IMR-90 (cell line): Measurements from ENCODE around the gene LONP2. TPM values are rescaled to one million over a fixed set of nuclear protein-coding genes. Genes with fewer than 3 reads are reported as not detected.

ENCODE experiments used
- ATAC-seq: fragments of 200-7000 bp; cut with Tn5 transposase; 2 replicates; pipeline ENCODE4 v1.9.1; 2020; ENCODE audit warnings: low read depth, mild to moderate bottlenecking, moderate library complexity
- BruUV-seq: library from RNA; stranded (reverse); fragments of 400-500 nt; replicated peaks from 2 replicates; lab custom pipeline; 2021; lab: Mats Ljungman, UMichigan
- CTCF ChIA-PET: fragments of 300-600 bp; formaldehyde crosslinking; extraction: SDS; loops from one replicate; lab custom pipeline; 2021; ENCODE audit warnings: antibody characterized with exemption; lab: Yijun Ruan, JAX
- POLR2A ChIA-PET: fragments of 300-600 bp; sonication (Branson Sonifier 250); formaldehyde crosslinking; loops from one replicate; lab custom pipeline; 2022; ENCODE audit warnings: antibody characterized with exemption; ENCODE audit not compliant: unreplicated experiment; lab: Charles Lee
- DNase-seq: peaks from one replicate; pipeline ENCODE4 v3.0.0; 2013
- H2AFZ ChIP-seq: replicated peaks from 2 replicates; pipeline ENCODE3; 2013; ENCODE audit warnings: low read length, mild to moderate bottlenecking; ENCODE audit not compliant: poor library complexity
- H2AK5ac ChIP-seq: 2 replicates; pipeline ENCODE4 v1.6.1; 2013; ENCODE audit warnings: low read depth, low read length, inconsistent platforms
- H2AK9ac ChIP-seq: replicated peaks from 2 replicates; pipeline ENCODE3; 2013; ENCODE audit warnings: mild to moderate bottlenecking, low read depth, low read length, moderate library complexity; ENCODE audit not compliant: poor library complexity
- H2BK120ac ChIP-seq: 2 replicates; pipeline ENCODE4 v1.6.1; 2013; ENCODE audit warnings: low read depth, low read length, inconsistent platforms
- H2BK15ac ChIP-seq: 3 replicates; pipeline ENCODE4 v1.6.1; 2013; ENCODE audit warnings: low read depth, low read length, inconsistent platforms
- H2BK20ac ChIP-seq: 2 replicates; pipeline ENCODE4 v1.6.1; 2013; ENCODE audit warnings: low read depth, mild to moderate bottlenecking, inconsistent platforms, low read length, moderate library complexity
- H2BK5ac ChIP-seq: 2 replicates; pipeline ENCODE4 v1.6.1; 2013; ENCODE audit warnings: mild to moderate bottlenecking, low read depth, low read length, inconsistent platforms; ENCODE audit not compliant: poor library complexity, severe bottlenecking
- H3K14ac ChIP-seq: replicated peaks from 2 replicates; pipeline ENCODE4 v1.6.1; 2013; ENCODE audit warnings: low read depth, low read length, inconsistent platforms
- H3K18ac ChIP-seq: 2 replicates; pipeline ENCODE4 v1.6.1; 2013; ENCODE audit warnings: low read depth, low read length, control low read depth
- H3K23ac ChIP-seq: 2 replicates; pipeline ENCODE4 v1.6.1; 2013; ENCODE audit warnings: low read depth, low read length, inconsistent platforms
- H3K27ac ChIP-seq: 2 replicates; pipeline ENCODE4 v1.5.1; 2013; ENCODE audit warnings: mild to moderate bottlenecking, control low read depth, low read length; ENCODE audit not compliant: insufficient read depth
- H3K27me3 ChIP-seq: 2 replicates; pipeline ENCODE4 v1.6.1; 2013; ENCODE audit warnings: low read length; ENCODE audit not compliant: control insufficient read depth, insufficient read depth
- H3K36me3 ChIP-seq: 2 replicates; pipeline ENCODE4 v1.6.1; 2013; ENCODE audit warnings: low read length, mixed read lengths; ENCODE audit not compliant: control insufficient read depth, insufficient read depth
- H3K4ac ChIP-seq: 2 replicates; pipeline ENCODE4 v1.6.1; 2013; ENCODE audit warnings: low read depth, low read length, inconsistent platforms
- H3K4me1 ChIP-seq: 2 replicates; pipeline ENCODE4 v1.6.1; 2013; ENCODE audit warnings: low read length, mixed read lengths; ENCODE audit not compliant: control insufficient read depth, insufficient read depth
- H3K4me2 ChIP-seq: 2 replicates; pipeline ENCODE4 v1.6.1; 2013; ENCODE audit warnings: low read depth, mild to moderate bottlenecking, control low read depth, low read length, moderate library complexity
- H3K4me3 ChIP-seq: 2 replicates; pipeline ENCODE4 v1.5.1; 2013; ENCODE audit warnings: low read depth, mild to moderate bottlenecking, control low read depth, low read length, moderate library complexity; ENCODE audit not compliant: insufficient read depth
- H3K56ac ChIP-seq: 2 replicates; pipeline ENCODE4 v1.6.1; 2013; ENCODE audit warnings: low read length, inconsistent platforms; ENCODE audit not compliant: insufficient read depth; ENCODE audit errors: extremely low read depth
- H3K79me1 ChIP-seq, 2 experiments: 2 replicates each; pipeline ENCODE4 v1.6.1; 2013; ENCODE audit warnings: low read length in 2 of 2, inconsistent platforms in 1 of 2, low read depth in 1 of 2
- H3K9ac ChIP-seq: 2 replicates; pipeline ENCODE4 v1.6.1; 2013; ENCODE audit warnings: low read depth, low read length, control low read depth
- H3K9me1 ChIP-seq: 2 replicates; pipeline ENCODE4 v1.6.1; 2013; ENCODE audit warnings: low read length, inconsistent platforms; ENCODE audit not compliant: insufficient read depth
- H3K9me3 ChIP-seq: 2 replicates; pipeline ENCODE4 v1.6.1; 2013; ENCODE audit warnings: low read length; ENCODE audit not compliant: control insufficient read depth, insufficient read depth
- H4K20me1 ChIP-seq: 2 replicates; pipeline ENCODE4 v1.6.1; 2013; ENCODE audit warnings: low read length, inconsistent platforms; ENCODE audit not compliant: insufficient read depth
- H4K5ac ChIP-seq: 2 replicates; pipeline ENCODE4 v1.6.1; 2013; ENCODE audit warnings: mild to moderate bottlenecking, low read depth, low read length, control low read depth
- H4K8ac ChIP-seq, 2 experiments: 2 replicates each; pipeline ENCODE4 v1.6.1; 2013; ENCODE audit warnings: low read depth in 2 of 2, low read length in 2 of 2, control low read depth in 1 of 2, inconsistent platforms in 1 of 2
- H4K91ac ChIP-seq: 2 replicates; pipeline ENCODE4 v1.6.1; 2013; ENCODE audit warnings: low read depth, low read length, inconsistent platforms; ENCODE audit not compliant: insufficient read depth
- BHLHE40 ChIP-seq: fragments of 150-350 bp; IDR thresholded peaks from 2 replicates; pipeline ENCODE4 v1.6.1; 2016; ENCODE audit warnings: mild to moderate bottlenecking, low read depth, low read length
- CHD1 ChIP-seq: IDR thresholded peaks from 2 replicates; pipeline ENCODE4 v1.6.1; 2012; ENCODE audit warnings: low read depth, low read length, improper control_type of control experiment
- MAFK ChIP-seq: IDR thresholded peaks from 2 replicates; pipeline ENCODE4 v1.6.1; 2012; ENCODE audit warnings: low read depth, low read length, improper control_type of control experiment
- MAZ ChIP-seq: IDR thresholded peaks from 2 replicates; pipeline ENCODE4 v1.6.1; 2012; ENCODE audit warnings: low read depth, mild to moderate bottlenecking, low read length, improper control_type of control experiment, moderate library complexity, borderline replicate concordance
- USF2 ChIP-seq: fragments of 150-350 bp; IDR thresholded peaks from 2 replicates; pipeline ENCODE4 v1.6.1; 2017; ENCODE audit warnings: mild to moderate bottlenecking, antibody characterized with exemption, low read length, low read depth
- WGBS, 2 experiments: methylation state at CpG; one replicate each; pipeline versions ENCODE4 v1.1.5 to v1.1.7; 2013; ENCODE audit warnings: missing lambda C conversion rate in 2 of 2; ENCODE audit not compliant: insufficient read length in 1 of 2; ENCODE audit errors: extremely low coverage in 2 of 2; 5-methylcytosine and 5-hydroxymethylcytosine counted together
- dilution Hi-C: fragments of 300-500 bp; cut with HindIII; formaldehyde crosslinking; loops from one replicate; pipeline ENCODE4 v1.14.3; 2018; ENCODE audit warnings: low sequenced_read_pairs; ENCODE audit not compliant: unreplicated experiment
- in situ Hi-C: fragments of 300-500 bp; cut with MboI; formaldehyde crosslinking; loops from 3 replicates; pipeline ENCODE4 v1.14.3; 2019; ENCODE audit warnings: low sequenced_read_pairs, inconsistent platforms, mixed read lengths
- intact Hi-C: fragments of 100-400 bp; cut with micrococcal nuclease; formaldehyde crosslinking; loops from 2 replicates; pipeline ENCODE4 v1.10.0; 2022
- polyA plus RNA-seq, 3 experiments: library from polyadenylated mRNA; depleted of rRNA; stranded (reverse); fragments of >200 nt; gene quantifications; 2 replicates each; pipeline ENCODE4 v1.2.3, GENCODE V29; 2012; ENCODE audit warnings: low replicate concordance in 1 of 3
- total RNA-seq: library from RNA; depleted of rRNA; stranded (reverse); fragments of >200 nt; gene quantifications from 2 replicates; pipeline ENCODE4 v1.2.3, GENCODE V29; 2012

Gene LONP2
- total and polyA plus RNA-seq, 2 of the 4 experiments (the other 2 are of a cell fraction): 31.5 to 90.9 TPM

GRCh38 chr16:48204825-48205151 is 39.3 kb upstream of the LONP2 start:
- no peak overlapping the region for H3K4me3 ChIP-seq
- dilution Hi-C loops: no loop called here
- intact Hi-C loops: no loop called here

More at GRCh38 chr16:48204825-48205151, 39.3 kb upstream of the LONP2 start:
- H3K4ac ChIP-seq: no peak overlapping the region
- no peak overlapping the region for H2AFZ ChIP-seq
- no peak overlapping the region for H2AK9ac ChIP-seq
- no peaks in the 10 kb centered on the region for H3K36me3 ChIP-seq
- H3K14ac ChIP-seq: no peak overlapping the region
- no peak overlapping the region for H2AK5ac ChIP-seq
- no peak overlapping the region for H3K9ac ChIP-seq
- no peak overlapping the region for H2BK120ac ChIP-seq
- H3K56ac ChIP-seq: no peak overlapping the region
- CTCF ChIA-PET: no interaction called here
- H3K18ac ChIP-seq: no peak overlapping the region
- no CpG with 5 or more reads among the region's 6 CpGs for WGBS, 2 experiments
- H4K8ac ChIP-seq: no peak overlapping the region
- H3K79me1 ChIP-seq: no peaks in the 10 kb centered on the region
- no peak overlapping the region for H4K91ac ChIP-seq
- ATAC-seq (no peak), DNase-seq (no peak)
- H2BK20ac ChIP-seq: no peak overlapping the region
- in situ Hi-C loops: no loop called here
- no peaks in the 10 kb centered on the region for H3K4me1 ChIP-seq
- H3K9me1 ChIP-seq: 0 out of 2 replicates have a peak, but pooled peaks cover 3% of the 10 kb centered on the region
- POLR2A ChIA-PET: no interaction called here
- TF ChIP-seq MAFK (no peak), MAZ (no peak), BHLHE40 (no peak), CHD1 (no peak), USF2 (no peak)
- no peaks in the 10 kb centered on the region for H4K20me1 ChIP-seq
- no peak overlapping the region for H3K4me2 ChIP-seq
- H3K27ac ChIP-seq: no peak overlapping the region
- no peak overlapping the region for H3K23ac ChIP-seq
- BruUV-seq: no TSS peak
- no peak overlapping the region for H4K5ac ChIP-seq
- peaks cover 27% of the 10 kb centered on the region for H3K27me3 ChIP-seq
- H3K9me3 ChIP-seq: no peaks in the 10 kb centered on the region
- H2BK15ac ChIP-seq: no peak overlapping the region
- H2BK5ac ChIP-seq: no peak overlapping the region
